ENCODE results near the gene MCF2L. TPM values are rescaled to one million over a fixed set of nuclear protein-coding genes. Genes with fewer than 3 reads are reported as not detected.
A peak's percentile ranks its signal among the peaks of the same experiment; 100 is the strongest.

Gene MCF2L
- total RNA-seq, 4 donors from 2014 or later: 62.1 to 186 (median 91.3) TPM

DNA sequence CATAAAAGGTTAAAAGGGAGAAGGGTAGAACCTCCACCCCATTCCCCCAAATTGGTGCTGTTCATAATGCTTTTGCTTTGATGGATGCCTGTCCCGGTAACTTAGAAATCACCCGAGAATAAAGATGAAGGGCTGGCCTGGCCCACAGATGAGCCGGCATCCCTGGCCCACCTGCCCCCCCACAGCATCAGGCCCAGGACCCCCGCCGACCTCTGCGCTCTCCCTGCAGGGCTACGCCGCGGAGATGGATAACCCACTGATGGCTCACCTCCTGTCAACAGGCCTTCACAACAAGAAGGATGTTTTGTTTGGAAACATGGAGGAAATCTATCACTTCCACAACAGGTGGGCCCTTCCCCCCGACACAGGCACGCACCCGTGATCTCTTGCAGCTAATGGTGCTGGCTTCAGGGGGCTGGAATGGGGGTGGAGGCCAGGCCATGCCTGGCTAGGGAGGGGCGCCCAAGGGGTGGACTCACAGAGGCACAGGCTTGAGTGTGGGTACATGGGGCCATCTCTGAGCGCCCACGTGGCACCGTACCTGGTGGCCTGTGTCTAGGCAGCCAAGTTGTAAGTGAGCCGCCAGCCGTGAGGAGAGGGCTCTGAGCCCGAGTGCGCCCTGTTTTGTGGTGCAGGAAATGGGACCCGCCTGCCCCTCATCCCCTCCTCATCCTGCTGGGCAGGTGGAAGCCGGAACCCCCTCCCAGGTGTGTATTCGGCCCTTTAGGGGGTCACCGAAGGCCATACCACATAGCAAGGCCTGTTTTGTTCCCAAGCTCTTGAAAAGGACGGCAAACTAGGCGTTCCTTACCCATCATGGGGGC is 113.4 kb downstream of the MCF2L start:
- intact Hi-C loops (cut with DNase I; ENCODE audit: low total_unique reads) (no loop called here), in situ Hi-C loops (cut with MboI; ENCODE audit: low pct_ligation_motif_present in 1 of 4, low pct_unique_long_range_greater_than_20kb in 1 of 4, low sequenced_read_pairs in 3 of 4) (no loop called here)
- no peak for TF ChIP-seq CTCF (IDR thresholded peaks at IDR 0.05)
- no peak for TF ChIP-seq POLR2AphosphoS5 (IDR thresholded peaks at IDR 0.05)
- no peak for TF ChIP-seq EP300 (IDR thresholded peaks at IDR 0.05; ENCODE audit: low read depth)
- TF ChIP-seq POLR2A (IDR thresholded peaks at IDR 0.05): no peak
- no peaks in the 10 kb centered on the region for H3K36me3 ChIP-seq
- H3K4me3 ChIP-seq: no peak overlapping the region
- H3K4me1 ChIP-seq: no peaks in the 10 kb centered on the region
- WGBS, 2 donors (ENCODE audit: low coverage in 1 of 2): 89% methylated on average over 22 of the region's 26 CpGs; no CpG with 5 or more reads in 1 of the 2 donors
- no peak overlapping the region for H3K27ac ChIP-seq
- DNase-seq: no peak
- H3K27me3 ChIP-seq: no peaks in the 10 kb centered on the region
- H3K9me3 ChIP-seq: no peaks in the 10 kb centered on the region

DNA sequence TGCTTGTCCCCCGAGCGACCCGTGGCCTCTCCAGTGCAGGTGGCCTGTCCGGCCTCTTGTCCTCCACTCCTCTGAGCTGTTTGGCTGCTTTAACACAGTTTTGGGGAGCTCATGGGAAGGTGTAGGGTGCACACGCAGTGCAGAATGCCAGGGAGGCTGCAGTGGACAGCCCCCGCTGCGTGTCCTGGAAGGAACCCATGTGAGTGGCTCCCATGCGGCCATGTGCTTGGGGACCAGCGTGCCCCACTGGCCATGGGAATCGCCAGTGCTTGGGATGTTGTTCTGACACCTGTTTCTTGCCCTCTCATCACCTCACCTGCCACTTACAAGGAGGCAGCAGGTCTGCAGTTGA is 114.0 kb downstream of the MCF2L start:
- Histone ChIP-seq H3K36me3 (no peaks in the 10 kb centered on the region), H3K27ac (no peak overlapping the region), H3K4me3 (no peak overlapping the region), H3K27me3 (no peaks in the 10 kb centered on the region), H3K9me3 (no peaks in the 10 kb centered on the region), H3K4me1 (no peaks in the 10 kb centered on the region)
- no peak for DNase-seq
- TF ChIP-seq CTCF (IDR thresholded peaks at IDR 0.05): no peak
- intact Hi-C loops (cut with DNase I; ENCODE audit: low total_unique reads) (no loop called here), in situ Hi-C loops (cut with MboI; ENCODE audit: low pct_ligation_motif_present in 1 of 4, low pct_unique_long_range_greater_than_20kb in 1 of 4, low sequenced_read_pairs in 3 of 4) (no loop called here)
- 86% methylated on average over 10 of the region's 10 CpGs; no CpG with 5 or more reads in 1 of the 2 donors for WGBS, 2 donors (ENCODE audit: low coverage in 1 of 2)

GRCh38 chr13:113083402-113084061 is 114.5 kb downstream of the MCF2L start:
- H3K9me3 ChIP-seq: no peaks in the 10 kb centered on the region
- no peak overlapping the region for H3K27ac ChIP-seq
- H3K4me1 ChIP-seq: no peaks in the 10 kb centered on the region
- WGBS, 2 donors (ENCODE audit: low coverage in 1 of 2): 49 to 56% methylated on average over 9 to 15 of the region's 18 CpGs
- intact Hi-C loops (cut with DNase I; ENCODE audit: low total_unique reads) (no loop called here), in situ Hi-C loops (cut with MboI; ENCODE audit: low pct_ligation_motif_present in 1 of 4, low pct_unique_long_range_greater_than_20kb in 1 of 4, low sequenced_read_pairs in 3 of 4) (no loop called here)
- no peaks in the 10 kb centered on the region for H3K36me3 ChIP-seq
- TF ChIP-seq CTCF (IDR thresholded peaks at IDR 0.05) (no peak), POLR2A (IDR thresholded peaks at IDR 0.05) (no peak), EP300 (IDR thresholded peaks at IDR 0.05; ENCODE audit: low read depth) (no peak), POLR2AphosphoS5 (IDR thresholded peaks at IDR 0.05) (no peak)
- peak; percentile 41 for DNase-seq
- no peaks in the 10 kb centered on the region for H3K27me3 ChIP-seq
- H3K4me3 ChIP-seq: no peak overlapping the region

GRCh38 chr13:113084094-113084942 is 115.3 kb downstream of the MCF2L start:
- Histone ChIP-seq H3K4me1 (no peaks in the 10 kb centered on the region), H3K27me3 (no peaks in the 10 kb centered on the region), H3K36me3 (no peaks in the 10 kb centered on the region), H3K4me3 (no peak overlapping the region), H3K27ac (no peak overlapping the region), H3K9me3 (no peaks in the 10 kb centered on the region)
- intact Hi-C loops (cut with DNase I; ENCODE audit: low total_unique reads) (no loop called here), in situ Hi-C loops (cut with MboI; ENCODE audit: low pct_ligation_motif_present in 1 of 4, low pct_unique_long_range_greater_than_20kb in 1 of 4, low sequenced_read_pairs in 3 of 4) (no loop called here)
- TF ChIP-seq POLR2A (IDR thresholded peaks at IDR 0.05) (no peak), CTCF (IDR thresholded peaks at IDR 0.05) (no peak), EP300 (IDR thresholded peaks at IDR 0.05; ENCODE audit: low read depth) (no peak), POLR2AphosphoS5 (IDR thresholded peaks at IDR 0.05) (no peak)
- DNase-seq: no peak
- 56 to 90% methylated on average over 1 to 25 of the region's 25 CpGs for WGBS, 2 donors (ENCODE audit: low coverage in 1 of 2)

Data from transverse colon (tissue), 4 donors.